RPMI8226 (cell line): Measurements from ENCODE around the gene ZNF576.
"Not testable (repeated sequence)": the region's sequence is repeated elsewhere in the genome, so short reads cannot be mapped to it uniquely, and the experiment has no call there.

Experiments
- DNase-seq: peaks from one replicate; pipeline ENCODE4 v3.0.0-alpha.2; 2015

The ZNF576 gene

DNA sequence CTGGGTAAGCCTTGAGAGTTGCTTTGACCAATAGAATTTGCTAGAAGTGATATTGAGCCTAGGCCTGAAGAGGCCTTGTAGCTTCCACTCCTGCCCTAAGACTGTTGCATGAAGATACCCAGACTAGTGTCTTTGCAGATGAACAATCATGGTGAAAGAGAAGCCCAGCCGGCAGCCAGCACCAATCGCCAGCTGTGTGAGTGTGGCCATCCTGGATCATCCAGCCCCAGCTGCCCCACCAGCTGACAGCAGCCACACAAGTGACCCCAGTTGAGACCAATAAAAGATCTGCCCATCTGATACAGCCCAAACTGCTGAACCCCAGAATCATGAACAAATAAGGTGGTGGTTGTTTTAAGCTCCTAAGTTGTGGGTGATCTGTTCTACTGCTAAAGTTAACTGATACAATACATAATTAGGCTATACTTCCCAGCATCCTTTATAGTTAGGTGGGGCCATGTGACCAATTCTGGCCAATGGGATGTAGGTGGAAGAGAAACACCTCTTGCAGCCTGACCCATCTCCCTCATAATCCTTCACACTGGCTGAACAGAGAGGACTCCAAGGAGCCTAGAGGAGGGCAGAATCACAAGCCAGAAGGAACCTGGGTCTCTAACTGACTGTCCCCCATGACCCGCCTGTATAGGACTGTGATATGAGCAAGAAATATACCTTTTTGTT is 32.4 kb downstream of the ZNF576 start:
- no peak for DNase-seq

DNA sequence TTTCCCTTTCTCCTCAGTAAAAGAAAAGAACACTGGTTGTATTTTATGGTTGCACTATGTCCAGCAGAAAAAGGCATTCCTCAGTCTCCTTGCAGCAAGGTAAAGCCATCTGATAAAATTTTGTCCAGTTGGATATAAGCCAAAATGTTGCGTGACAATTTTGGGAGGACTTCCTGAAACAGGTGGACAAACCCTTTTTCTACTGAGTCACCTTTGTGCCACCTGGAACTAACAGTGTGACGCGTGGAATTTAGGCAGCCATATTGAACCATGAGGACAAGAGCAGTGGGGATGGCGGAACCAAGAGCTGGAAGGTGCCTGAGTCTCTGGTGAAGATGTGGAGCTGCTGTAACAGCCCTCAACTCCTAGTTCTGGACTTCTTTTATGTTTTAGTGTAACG is 35.1 kb downstream of the ZNF576 start:
- DNase-seq: no peak

DNA sequence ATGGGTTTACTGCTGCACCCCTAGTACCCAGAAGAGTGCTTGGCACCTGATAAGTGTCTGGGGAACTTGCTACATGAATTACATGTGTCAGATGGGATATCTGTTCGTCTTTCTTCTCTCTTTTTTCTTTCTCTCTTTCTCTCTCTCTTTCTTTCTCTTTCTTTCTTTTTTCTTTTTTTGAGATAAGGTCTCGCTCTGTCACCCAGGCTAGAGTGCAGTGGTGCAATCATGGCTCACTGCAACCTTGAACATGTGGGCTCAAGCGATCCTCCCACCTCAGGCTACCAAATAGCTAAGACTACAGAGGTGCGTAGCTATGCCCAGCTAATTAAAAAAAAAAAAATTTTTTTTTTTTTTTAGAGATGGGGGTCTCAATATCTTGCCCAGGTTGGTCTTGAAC is 37.1 kb downstream of the ZNF576 start:
- DNase-seq: no peak

DNA sequence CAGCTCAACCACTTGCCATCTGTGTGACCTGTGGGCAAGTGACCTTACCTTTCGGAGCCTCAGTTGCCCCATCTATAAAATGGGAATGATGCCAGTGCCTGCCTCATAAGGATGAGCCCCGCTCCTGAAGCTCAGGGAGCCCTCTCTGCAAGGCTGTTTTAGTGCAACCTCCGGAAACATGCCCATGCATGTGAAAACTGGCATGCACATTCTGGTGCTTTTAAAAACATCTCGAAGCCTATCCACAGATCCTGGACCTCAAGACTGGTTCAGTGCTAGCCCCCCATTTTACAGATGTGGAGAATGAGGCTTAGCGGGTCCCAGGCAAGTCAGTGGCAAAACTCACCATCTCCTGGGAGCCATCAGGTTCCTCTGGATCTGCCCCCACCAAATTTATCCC is 37.7 kb downstream of the ZNF576 start:
- DNase-seq: no peak

DNA sequence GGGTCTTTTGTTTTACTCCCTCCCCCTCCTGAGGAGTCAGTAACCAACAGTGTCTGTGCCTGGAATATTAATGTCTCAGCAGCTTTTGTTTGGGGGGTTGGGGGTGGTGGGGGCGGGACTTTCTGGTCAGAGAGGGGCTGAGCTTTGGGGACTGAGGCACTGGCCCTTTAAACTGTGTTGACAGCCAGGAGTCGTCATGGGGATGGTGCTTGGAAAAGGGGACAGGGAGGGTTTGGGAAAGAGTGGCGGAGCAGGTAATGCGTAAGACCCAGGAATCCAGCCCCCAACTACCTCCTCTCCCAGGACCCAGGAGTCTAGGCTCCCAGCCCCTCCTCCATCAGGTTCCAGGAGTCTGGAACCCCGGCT is 38.1 kb downstream of the ZNF576 start:
- DNase-seq: no peak

DNA sequence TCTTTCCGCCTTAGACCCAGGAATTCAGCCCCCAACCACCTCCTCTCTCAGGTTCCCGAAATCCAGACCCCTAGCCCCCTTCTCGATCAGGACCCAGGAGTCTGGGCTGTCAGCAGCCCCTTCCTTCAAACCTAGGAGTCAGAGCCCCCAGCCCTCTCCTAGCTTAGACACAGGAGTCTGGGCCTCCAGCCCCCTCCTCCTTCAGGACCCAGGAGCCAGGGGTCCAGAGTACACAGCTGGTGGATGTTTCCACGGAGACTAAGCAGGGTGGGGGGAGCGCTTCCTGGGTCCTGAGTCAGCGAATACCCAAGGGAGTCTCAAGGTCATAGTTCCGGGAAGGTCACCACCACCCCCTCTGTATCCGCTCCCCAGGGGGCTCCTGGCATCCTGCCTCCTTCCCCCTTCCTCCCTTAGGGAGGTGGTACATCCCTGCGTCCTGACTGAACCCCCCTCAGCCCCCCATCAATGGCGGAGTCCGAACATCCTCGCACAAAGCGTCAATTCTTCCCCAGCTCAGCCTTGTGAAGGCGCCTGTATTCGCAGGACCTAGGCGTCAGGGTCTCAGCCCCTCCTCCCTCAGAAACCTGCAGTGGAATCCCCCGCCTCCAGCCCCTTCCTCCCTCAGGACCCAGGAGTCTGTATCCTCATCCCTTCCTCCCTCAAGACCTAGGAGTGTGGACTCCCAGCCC is 38.6 kb downstream of the ZNF576 start:
- no peak for DNase-seq

DNA sequence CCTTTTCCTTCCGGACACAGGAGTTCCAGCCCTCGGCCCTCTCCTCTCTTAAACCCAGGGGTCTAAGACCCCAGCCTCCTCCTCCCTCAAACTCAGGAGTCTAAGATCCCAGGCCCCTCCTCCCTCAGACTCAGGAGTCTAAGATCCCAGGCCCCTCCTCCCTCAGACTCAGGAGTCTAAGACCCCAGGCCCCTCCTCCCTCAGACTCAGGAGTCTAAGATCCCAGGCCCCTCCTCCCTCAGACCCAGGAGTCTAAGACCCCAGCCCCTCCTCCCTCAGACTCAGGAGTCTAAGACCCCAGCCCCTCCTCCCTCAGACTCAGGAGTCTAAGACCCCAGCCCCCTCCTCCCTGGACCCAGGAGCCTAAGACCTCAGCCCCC is 39.2 kb downstream of the ZNF576 start:
- not testable (repeated sequence) for DNase-seq

DNA sequence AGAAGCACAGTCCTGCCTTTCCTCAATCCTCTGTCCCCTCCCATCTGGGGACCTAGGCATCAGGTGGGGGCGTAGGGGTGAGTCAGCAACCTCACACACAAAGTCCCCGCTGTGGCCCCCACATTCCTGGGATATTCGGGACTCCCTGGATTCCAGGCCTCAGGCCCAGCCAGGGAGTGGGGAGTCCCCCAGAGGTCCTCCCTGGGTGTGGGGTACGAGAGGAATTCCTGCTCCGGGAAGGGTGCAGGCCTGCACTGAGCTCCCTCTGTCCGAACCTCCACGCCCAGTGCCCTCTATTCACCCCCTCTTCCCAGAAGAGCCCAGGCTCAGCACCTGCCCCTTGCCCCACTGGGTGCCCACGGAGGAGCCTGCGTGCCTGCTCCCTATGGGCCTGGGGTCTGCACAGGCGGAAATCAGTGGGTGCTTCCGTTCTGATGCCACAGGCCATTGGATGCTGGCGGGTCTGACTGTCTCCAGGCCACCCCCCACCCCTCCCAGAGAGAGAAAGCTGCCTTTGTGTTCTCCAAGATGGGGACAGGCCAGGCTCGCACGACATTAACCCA is 39.8 kb downstream of the ZNF576 start:
- no peak for DNase-seq

DNA sequence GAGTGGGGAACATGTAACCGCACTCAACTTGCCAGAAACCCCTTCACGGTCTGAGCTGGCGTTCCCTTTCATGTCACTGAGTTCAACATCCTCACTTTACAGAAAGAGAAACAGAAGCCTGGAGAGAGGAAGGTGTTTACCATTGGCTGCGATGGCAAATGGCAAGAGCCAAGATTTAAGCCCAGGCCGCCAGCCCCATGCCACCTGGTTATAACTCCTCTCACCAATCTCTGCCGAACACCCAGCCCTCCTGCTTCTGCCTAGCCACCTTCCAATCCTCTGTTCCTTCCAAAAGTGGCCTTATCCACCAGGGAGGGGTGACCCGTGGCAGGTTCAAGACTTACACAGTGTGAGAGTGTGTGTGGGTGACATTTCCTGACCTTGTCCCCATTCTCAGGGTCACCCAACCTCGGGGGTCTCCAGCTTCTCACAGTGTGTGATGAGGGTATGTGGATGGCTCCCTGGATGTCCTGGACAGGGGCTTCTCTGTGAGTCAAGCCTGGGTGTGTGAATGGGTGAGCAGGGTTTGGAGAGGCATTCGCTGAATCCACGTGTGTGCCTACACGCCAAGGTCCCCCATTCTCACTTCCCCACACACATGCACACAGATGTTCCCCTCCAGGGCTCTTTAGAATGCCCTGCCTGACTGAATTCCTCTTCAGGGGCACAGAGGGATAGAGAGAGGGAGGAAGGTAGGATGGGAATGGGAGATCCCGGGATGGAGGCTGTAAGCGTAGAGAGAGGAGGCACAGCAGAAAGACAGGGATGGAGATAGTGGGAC is 42.0 kb downstream of the ZNF576 start:
- DNase-seq: no peak

DNA sequence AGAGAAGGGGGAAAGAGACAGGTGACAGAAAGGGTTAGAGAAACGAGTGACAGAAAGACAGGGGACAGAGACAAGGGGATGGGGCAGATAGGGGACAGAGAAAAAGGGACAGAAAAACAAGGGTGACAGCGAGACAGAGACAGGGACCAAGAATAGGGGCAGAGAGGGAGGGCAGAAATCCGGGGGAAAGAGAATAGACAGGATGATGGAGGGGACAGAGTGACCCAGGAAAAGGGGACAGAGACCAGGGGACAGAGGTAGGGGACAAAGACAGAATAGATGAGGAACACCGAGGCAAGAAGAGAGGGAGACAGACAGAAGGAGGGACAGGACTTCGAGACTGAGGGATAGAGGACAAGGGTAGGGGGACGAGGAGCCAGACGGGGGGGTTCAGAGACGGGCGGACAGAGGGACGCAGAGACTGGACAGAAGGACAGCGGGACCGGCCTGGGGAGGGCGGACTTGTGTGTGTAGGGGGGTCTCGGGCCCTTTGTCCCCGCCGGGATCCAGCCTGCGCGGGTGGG is 42.7 kb downstream of the ZNF576 start:
- no peak for DNase-seq

DNA sequence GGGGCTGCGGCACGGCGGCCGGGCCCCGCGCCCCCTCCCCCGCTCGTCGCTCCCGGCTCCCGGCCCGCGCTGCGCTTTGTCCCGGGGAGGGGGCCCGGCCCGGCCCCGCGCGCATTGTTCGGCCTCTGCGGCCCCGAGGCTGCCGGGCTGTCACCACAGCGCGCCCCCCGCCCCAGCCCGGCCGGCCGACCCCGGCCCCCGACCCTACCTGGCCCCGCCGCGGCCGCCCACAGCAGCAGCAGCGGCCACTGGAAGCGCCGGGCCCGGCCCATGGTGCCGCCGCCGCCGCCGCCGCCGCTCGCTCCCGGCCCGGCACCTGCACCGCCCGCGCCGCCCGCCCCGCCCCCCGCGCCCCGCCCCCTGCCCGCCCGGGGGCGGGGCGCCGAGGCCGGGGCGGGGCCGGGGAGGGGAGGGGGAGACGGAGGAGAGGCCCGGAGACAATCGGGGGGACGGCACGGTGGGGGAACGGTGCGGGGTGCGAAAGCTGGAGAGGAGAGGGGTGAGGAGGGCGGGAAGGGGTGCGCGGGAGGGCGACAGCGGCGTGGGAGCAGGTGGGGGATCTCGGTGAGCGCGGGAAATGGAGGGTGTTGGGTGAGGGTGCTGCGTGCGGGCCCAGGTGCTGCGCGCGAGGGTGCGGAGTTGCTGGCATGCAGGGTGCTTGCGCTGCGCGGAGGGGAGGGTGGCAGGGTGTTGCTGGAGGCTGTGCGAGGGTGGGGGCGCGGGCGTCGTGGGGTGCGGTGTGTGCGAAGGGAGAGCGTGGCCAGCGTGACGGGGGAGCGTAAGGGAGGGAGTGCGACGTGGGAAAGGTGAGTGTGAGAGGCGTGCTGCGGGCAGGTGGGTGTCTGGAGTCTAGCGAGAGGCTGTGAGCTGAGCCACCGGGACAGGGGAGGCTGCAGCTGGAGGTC is 43.4 kb downstream of the ZNF576 start, which contains the start of gene CADM4:
Gene CADM4 (minus strand): TSS at position 332 of the 905 bp plus-strand sequence. CDS start 60 bp downstream, at position 272.
- DNase-seq: peak; percentile 47

DNA sequence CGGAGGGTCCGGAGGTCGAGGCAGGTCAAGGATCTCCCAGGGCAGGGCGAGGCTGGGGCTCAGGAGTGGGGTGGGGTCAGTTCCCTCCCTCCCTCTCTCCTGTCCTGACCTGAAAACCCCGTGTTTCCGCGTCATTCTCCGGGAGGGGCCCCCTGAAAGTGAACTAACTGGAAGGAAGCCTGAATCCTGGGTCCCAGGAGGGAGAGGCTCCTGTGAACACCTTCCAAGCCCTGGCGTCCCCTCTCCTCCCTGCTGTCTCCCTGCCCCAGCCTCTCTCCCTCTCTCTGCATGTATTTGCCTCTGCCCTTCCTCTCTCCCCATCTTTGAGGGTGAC is 44.0 kb downstream of the ZNF576 start:
- DNase-seq: no peak

DNA sequence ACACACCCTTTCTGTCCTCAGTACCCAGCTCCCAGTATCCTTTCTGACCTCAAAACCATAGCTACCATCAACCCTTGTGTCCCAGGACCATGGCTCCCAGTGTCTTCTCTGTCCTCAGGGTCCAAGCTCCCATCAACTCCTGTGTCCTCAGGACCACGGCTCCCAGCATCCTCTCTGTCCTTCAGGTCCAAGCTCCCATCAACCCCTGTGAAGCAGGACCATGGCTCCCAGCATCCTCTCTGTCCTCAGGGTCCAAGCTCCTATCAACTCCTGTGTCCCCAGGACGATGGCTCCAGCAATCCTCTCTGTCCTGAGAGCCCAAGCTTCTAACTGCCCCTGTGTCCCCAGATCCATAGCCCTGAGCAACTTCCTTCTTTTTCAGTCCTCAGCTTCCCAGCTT is 44.9 kb downstream of the ZNF576 start:
- no peak for DNase-seq

DNA sequence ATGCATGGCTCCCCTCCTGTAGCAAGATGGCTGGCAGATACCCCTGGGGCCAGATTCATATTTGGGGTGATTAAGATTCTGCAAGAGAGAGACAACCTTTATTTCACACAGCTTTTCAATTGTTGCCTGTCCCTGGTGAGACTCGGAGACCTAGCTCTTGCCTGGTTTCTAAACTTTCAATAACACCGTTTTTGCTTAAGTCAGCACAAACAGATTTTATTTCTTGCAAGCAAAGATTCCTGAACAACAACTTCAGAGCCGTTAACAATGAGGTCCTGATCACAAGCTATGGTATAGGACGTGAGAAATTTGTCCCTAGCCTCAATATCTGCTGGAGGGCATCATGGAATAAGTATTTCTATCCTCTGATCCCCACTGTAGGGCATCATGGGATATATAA is 46.1 kb downstream of the ZNF576 start:
- no peak for DNase-seq

DNA sequence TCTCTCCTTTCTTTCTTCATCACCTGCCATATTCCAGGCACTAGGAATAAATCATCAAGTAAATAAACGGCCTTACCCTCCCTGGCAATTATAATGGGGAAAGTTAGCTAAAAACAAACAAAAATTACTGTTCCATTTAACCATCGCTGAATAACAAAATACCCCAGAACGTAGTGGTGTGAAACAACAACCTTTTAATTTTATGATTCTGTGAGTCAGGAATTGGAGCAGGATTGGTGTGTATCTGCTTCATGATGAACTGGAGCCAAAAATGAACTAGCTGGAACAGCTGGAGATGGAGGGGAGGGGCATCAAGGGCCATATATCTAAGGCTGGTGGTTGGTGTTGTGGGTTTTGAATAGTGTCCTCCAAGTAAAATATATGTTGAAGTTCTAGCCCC is 46.9 kb downstream of the ZNF576 start:
- no peak for DNase-seq

DNA sequence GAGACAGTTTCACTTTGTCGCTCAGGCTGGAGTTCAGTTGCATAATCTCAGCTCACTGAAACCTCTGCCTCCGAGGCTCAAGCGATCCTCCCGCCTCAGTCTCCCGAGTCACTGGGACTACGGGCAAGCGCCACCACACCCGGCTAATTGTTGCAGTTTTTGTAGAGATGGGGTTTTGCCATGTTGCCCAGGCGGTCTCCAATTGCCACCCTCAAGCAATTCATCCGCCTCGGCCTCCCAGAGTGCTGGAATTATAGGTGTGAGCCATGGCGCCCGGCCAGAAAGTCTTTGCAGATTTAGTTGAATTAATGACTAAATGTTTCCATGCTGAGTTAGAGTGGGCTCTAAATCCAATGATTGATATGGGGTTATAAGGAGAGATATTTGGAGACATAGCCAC is 47.8 kb downstream of the ZNF576 start:
- no peak for DNase-seq

DNA sequence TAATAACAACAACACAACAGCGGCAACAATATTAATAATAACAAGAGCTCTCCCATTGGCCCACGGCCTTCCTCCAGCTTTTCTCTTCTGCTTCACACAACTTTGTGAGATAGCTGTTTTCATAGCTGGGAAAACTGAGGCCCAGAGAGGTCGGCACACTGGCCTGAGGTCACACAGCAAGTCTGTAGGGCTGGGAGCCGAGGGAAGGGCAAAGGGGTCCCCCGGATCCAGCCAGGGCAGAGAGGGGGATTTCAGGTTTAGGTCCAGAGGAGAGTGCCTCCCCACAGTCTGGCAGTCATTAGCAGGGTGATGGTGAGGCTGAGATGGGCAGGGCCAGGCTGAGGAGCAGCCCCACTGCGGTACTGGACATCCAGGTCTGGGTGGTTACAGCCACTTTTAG is 52.2 kb downstream of the ZNF576 start:
- DNase-seq: no peak

DNA sequence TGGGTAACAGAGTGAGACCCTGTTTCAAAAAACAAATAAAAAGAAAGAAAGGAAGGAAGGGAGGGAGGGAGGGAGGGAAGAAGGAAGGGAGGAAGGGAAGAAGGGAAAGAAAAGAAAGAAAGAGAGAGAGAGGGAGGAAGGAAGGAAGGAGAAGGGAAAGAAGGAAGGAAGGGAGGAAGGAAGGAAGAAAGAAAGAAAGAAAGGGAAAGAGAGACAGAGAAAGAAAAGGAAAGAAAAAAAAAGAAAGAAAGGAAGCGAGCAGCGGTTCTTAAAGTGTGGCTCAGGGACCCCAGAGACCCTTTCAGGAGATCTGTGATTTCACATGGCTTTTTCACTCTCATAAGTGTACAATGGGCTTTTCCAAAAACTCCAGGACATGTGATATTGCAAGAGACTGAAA is 53.1 kb downstream of the ZNF576 start:
- no peak for DNase-seq

DNA sequence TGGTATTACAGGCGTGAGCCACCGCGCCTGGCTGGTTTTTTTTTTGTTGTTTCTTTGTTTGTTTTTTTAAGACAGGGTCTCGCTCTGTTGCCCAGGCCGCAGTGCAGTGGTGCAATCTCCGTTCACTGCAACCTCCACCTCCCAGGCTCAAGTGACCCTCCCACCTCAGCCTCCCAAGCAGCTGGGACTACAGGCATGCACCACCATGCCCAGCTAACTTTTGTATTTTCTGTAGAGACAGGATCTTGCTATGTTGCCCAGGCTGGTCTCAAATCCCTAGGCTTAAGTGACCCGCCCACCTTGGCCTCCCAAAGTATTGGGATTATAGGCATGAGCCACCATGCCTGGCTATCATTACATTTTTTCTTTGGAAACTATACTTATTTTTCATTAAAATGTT is 53.9 kb downstream of the ZNF576 start:
- not testable (repeated sequence) for DNase-seq
